HG03097 (cell line): ENCODE results near the gene ETNK1.

Source experiments
- ATAC-seq: cut with Tn5 transposase; IDR thresholded peaks from one replicate; pipeline ENCODE4 v1.9.1; 2021; ENCODE audit not compliant: unreplicated experiment, low FRiP score

Gene ETNK1

DNA sequence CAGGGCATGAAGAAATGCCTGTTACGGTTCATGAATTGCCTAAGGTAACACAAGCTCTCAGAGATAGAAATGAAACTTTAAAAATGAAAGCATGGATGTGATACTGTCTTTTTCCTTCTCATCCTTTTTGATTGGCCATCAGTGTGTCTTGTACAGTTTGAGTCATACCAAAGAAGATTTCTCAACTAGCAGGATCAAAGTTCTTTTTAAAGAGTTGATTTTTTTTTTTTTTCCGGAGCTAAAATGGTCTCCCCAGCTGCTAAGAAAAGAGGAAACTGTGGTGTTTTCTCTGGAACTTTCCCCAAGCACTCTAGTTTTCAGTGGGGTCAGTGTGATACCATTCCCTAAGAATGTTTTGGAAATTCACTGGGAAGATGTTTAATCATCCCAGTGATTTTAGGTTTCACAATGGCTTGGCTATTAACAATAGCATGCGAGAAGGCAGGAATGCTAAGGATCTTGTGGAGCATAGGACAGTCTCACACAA lies 105.0 kb downstream of the ETNK1 start:
- ATAC-seq, result no peak

DNA sequence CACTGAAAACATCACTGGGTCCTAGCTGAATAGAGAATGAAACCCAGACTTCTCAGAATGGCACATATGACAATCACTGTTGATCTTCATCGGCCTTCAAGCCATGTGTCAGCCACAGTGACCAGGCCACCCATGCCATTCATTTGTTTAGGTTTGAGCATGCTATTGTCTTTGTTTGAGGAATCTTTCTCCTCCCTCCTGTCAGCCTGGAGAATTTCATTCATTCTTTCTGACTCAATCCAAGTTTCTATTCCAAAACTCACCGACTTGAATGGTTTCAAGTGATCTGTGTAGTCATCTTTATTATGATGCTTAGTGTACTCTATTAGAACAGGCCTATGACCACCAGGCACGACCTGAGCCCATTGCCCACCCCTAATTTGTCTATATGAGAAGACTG lies 106.3 kb downstream of the ETNK1 start:
- no peak for ATAC-seq

DNA sequence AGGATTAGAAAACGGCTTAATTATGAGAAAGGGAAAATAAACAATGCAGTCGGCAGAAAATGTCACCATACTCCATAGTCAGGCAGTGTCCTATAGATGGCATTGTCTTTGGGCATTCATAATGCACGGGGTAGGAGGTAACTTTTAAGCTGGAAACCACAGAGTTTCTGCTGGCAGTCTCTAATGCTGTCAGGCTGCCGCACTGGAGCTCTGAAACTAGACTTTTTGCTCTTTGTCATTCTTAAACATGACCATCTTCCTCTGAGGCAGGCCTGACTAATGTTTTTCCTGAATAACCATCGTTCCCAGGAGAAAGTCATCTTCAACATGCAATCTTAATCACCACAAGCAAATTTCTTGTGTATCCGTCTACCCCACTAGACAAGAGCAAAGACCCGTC lies 108.8 kb downstream of the ETNK1 start:
- ATAC-seq, result no peak

DNA sequence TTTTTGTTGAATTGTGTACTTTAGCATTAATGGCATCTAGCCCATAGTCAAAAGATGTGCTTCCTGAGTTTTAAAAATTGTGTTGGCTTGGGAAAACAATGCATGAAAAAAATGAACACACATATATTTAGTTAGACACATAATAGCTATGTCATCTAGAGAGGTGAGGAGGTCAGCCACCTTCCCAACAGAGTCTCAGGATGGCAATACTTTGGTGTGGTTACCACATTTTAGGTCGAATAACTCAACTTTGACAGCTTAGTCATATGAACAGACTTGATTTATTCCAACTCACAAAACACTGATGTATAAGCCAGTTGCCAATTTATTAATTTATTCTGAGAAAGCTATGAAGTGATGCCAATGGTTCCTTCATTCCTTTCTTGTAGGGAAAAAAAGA lies 114.0 kb downstream of the ETNK1 start:
- ATAC-seq, result no peak
